Mesenchymal stem cell (in vitro differentiated cells and primary cell): ENCODE data around the gene THEMIS.

ENCODE experiments used
- DNase-seq: peaks from one replicate; pipeline ENCODE4 v3.0.0-alpha.2; 2013
- H2AFZ ChIP-seq: one replicate; pipeline ENCODE4 v1.6.1; 2013; ENCODE audit warnings: low read depth, mild to moderate bottlenecking, control low read depth, inconsistent platforms, low read length, moderate library complexity
- H2AK5ac ChIP-seq: 2 replicates; pipeline ENCODE4 v1.6.1; 2013; ENCODE audit warnings: low read length, moderate library complexity, mild to moderate bottlenecking, inconsistent platforms; ENCODE audit not compliant: severe bottlenecking
- H2BK120ac ChIP-seq: one replicate; pipeline ENCODE4 v1.6.1; 2013; ENCODE audit warnings: low read depth, mild to moderate bottlenecking, inconsistent platforms, low read length, moderate library complexity
- H2BK12ac ChIP-seq, 2 experiments: one replicate each; pipeline ENCODE4 v1.6.1; 2013; ENCODE audit warnings: inconsistent platforms in 2 of 2, low read length in 2 of 2, mild to moderate bottlenecking in 2 of 2, moderate library complexity in 2 of 2, control low read depth in 1 of 2
- H2BK15ac ChIP-seq: one replicate; pipeline ENCODE4 v1.6.1; 2013; ENCODE audit warnings: mild to moderate bottlenecking, low read depth, inconsistent platforms; ENCODE audit not compliant: poor library complexity, severe bottlenecking
- H2BK5ac ChIP-seq: 2 replicates; pipeline ENCODE4 v1.6.1; 2013; ENCODE audit warnings: low read depth, mild to moderate bottlenecking, low read length, control low read depth, inconsistent platforms; ENCODE audit not compliant: poor library complexity, severe bottlenecking
- H3K14ac ChIP-seq, 2 experiments: one replicate each; pipeline ENCODE4 v1.6.1; 2013; ENCODE audit warnings: inconsistent platforms in 2 of 2, low read length in 2 of 2, control low read depth in 1 of 2, mild to moderate bottlenecking in 1 of 2, moderate library complexity in 1 of 2
- H3K18ac ChIP-seq, 2 experiments: one replicate each; pipeline ENCODE4 v1.6.1; 2013; ENCODE audit warnings: inconsistent platforms in 2 of 2, low read length in 2 of 2, control low read depth in 1 of 2, low read depth in 1 of 2, mild to moderate bottlenecking in 1 of 2
- H3K23ac ChIP-seq, 2 experiments: one replicate each; pipeline ENCODE4 v1.6.1; 2013; ENCODE audit warnings: inconsistent platforms in 2 of 2, low read length in 2 of 2, mild to moderate bottlenecking in 2 of 2, moderate library complexity in 2 of 2, control low read depth in 1 of 2
- H3K27ac ChIP-seq: 2 replicates; pipeline ENCODE4 v1.5.1; 2013; ENCODE audit warnings: mild to moderate bottlenecking, moderate library complexity, low read length, control low read depth, inconsistent platforms; ENCODE audit not compliant: poor library complexity, severe bottlenecking
- H3K27me3 ChIP-seq, 2 experiments: 2 replicates each; pipeline versions ENCODE4 v1.6.1 to v1.7.0; 2013; ENCODE audit warnings: low read length in 2 of 2, mild to moderate bottlenecking in 2 of 2, moderate library complexity in 2 of 2, control low read depth in 1 of 2, inconsistent platforms in 1 of 2; ENCODE audit not compliant: control insufficient read depth in 1 of 2, insufficient read depth in 1 of 2
- H3K36me3 ChIP-seq, 2 experiments: 2 replicates each; pipeline versions ENCODE4 v1.6.1 to v1.7.0; 2013; ENCODE audit warnings: low read length in 2 of 2, control low read depth in 1 of 2, inconsistent platforms in 1 of 2, low read depth in 1 of 2, mild to moderate bottlenecking in 1 of 2; ENCODE audit not compliant: insufficient read depth in 2 of 2, control insufficient read depth in 1 of 2
- H3K4ac ChIP-seq, 2 experiments: one replicate each; pipeline ENCODE4 v1.6.1; 2013; ENCODE audit warnings: inconsistent platforms in 2 of 2, low read length in 2 of 2, mild to moderate bottlenecking in 2 of 2, moderate library complexity in 2 of 2, control low read depth in 1 of 2, low read depth in 1 of 2
- H3K4me1 ChIP-seq: 2 replicates; pipeline ENCODE4 v1.6.1; 2013; ENCODE audit warnings: low read depth, low read length, control low read depth; ENCODE audit not compliant: control insufficient read depth, insufficient read depth
- H3K4me2 ChIP-seq: 2 replicates; pipeline ENCODE4 v1.6.1; 2013; ENCODE audit warnings: low read length, mild to moderate bottlenecking, inconsistent platforms; ENCODE audit not compliant: poor library complexity, severe bottlenecking
- H3K4me3 ChIP-seq, 2 experiments: 2 replicates each; pipeline versions ENCODE4 v1.5.1 to v1.7.0; 2013; ENCODE audit warnings: low read length in 2 of 2, mild to moderate bottlenecking in 2 of 2, control low read depth in 1 of 2, low read depth in 1 of 2; ENCODE audit not compliant: insufficient read depth in 1 of 2
- H3K79me1 ChIP-seq: replicated peaks from 2 replicates; pipeline ENCODE4 v1.6.1; 2013; ENCODE audit warnings: mild to moderate bottlenecking, control low read depth, low read length, inconsistent platforms; ENCODE audit not compliant: poor library complexity, severe bottlenecking
- H3K9ac ChIP-seq: 2 replicates; pipeline ENCODE4 v1.7.0; 2013; ENCODE audit warnings: mild to moderate bottlenecking, low read length, moderate library complexity
- H3K9me3 ChIP-seq: 2 replicates; pipeline ENCODE4 v1.7.0; 2013; ENCODE audit warnings: mild to moderate bottlenecking, low read length; ENCODE audit not compliant: control insufficient read depth
- H4K8ac ChIP-seq: one replicate; pipeline ENCODE4 v1.6.1; 2013; ENCODE audit warnings: inconsistent platforms, mild to moderate bottlenecking, low read length, moderate library complexity
- H4K91ac ChIP-seq: one replicate; pipeline ENCODE4 v1.6.1; 2013; ENCODE audit warnings: mild to moderate bottlenecking, low read length, inconsistent platforms
- WGBS: methylation state at CpG from one replicate; pipeline ENCODE4 v1.1.7; 2013; ENCODE audit warnings: mixed read lengths; 5-methylcytosine and 5-hydroxymethylcytosine counted together

THEMIS gene

DNA sequence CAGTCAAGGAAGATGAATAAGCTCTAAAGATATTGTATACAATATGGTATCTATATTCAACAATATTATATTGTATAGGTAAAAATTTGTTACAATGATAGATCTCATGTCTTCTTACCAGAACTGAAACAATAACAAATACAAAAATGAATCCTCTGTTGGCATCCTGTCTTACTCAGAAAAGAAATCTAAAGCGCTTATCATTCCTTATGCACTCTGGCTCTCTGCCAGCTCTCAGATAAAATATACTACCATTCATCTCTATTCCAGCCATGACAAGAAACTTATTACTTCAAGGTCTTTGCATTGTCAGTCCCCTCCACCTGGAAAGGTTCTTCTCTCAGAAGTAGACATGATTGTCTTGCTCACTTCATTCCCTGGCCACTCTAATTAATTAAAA, 138.6 kb downstream of the THEMIS start:
- H3K14ac ChIP-seq: no peak overlapping the region
- H3K4me2 ChIP-seq: no peak overlapping the region
- H3K27me3 ChIP-seq: no peaks in the 10 kb centered on the region
- 97% methylated on average over 1 of the region's 1 CpG for WGBS
- no peak overlapping the region for H2BK120ac ChIP-seq
- no peak overlapping the region for H3K27ac ChIP-seq
- no peaks in the 10 kb centered on the region for H3K36me3 ChIP-seq
- H3K18ac ChIP-seq: no peak overlapping the region
- no peak for DNase-seq
- H3K9ac ChIP-seq: no peak overlapping the region
- H2BK5ac ChIP-seq: no peak overlapping the region
- no peak overlapping the region for H4K91ac ChIP-seq
- no peaks in the 10 kb centered on the region for H3K4me1 ChIP-seq
- H2AFZ ChIP-seq: no peak overlapping the region
- peaks cover 2% of the 10 kb centered on the region for H3K9me3 ChIP-seq
- no peak overlapping the region for H3K4ac ChIP-seq
- no peak overlapping the region for H2BK15ac ChIP-seq
- H2BK12ac ChIP-seq: no peak overlapping the region
- H4K8ac ChIP-seq: no peak overlapping the region
- H3K4me3 ChIP-seq: no peak overlapping the region
- no peak overlapping the region for H2AK5ac ChIP-seq
- no peak overlapping the region for H3K23ac ChIP-seq
- H3K79me1 ChIP-seq: no peaks in the 10 kb centered on the region

DNA sequence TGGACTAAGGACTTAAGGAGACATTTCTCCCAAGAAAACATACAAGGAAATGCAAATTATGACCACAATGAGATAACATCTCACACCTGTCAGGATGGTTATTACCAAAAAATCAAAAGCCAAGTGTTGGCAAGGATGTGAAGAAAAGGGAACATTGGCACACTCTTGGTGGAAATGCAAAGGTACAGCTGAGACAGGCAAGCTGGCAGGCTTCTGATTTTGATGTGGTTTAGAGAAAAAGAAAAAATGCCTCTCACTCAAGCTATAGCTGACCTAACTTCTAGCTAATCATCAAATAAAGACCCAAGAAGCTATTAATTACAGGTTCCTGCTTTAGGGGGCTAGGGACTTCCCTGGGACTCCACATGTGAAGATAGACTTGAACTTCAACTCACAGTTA, 139.8 kb downstream of the THEMIS start:
- peaks cover 2% of the 10 kb centered on the region for H3K9me3 ChIP-seq
- H3K4ac ChIP-seq: no peak overlapping the region
- no peaks in the 10 kb centered on the region for H3K36me3 ChIP-seq
- no peak overlapping the region for H2BK12ac ChIP-seq
- H3K27ac ChIP-seq: no peak overlapping the region
- H3K23ac ChIP-seq: no peak overlapping the region
- no peaks in the 10 kb centered on the region for H3K27me3 ChIP-seq
- H3K4me3 ChIP-seq: no peak overlapping the region
- H2AFZ ChIP-seq: no peak overlapping the region
- H4K8ac ChIP-seq: no peak overlapping the region
- H2BK15ac ChIP-seq: no peak overlapping the region
- H3K14ac ChIP-seq: no peak overlapping the region
- H3K4me2 ChIP-seq: no peak overlapping the region
- H3K79me1 ChIP-seq: no peaks in the 10 kb centered on the region
- H3K4me1 ChIP-seq: no peaks in the 10 kb centered on the region
- H3K9ac ChIP-seq: no peak overlapping the region
- H2BK5ac ChIP-seq: no peak overlapping the region
- H2AK5ac ChIP-seq: no peak overlapping the region
- no peak overlapping the region for H3K18ac ChIP-seq
- DNase-seq: no peak
- H4K91ac ChIP-seq: no peak overlapping the region
- H2BK120ac ChIP-seq: no peak overlapping the region

- H2BK15ac ChIP-seq: no peak overlapping the region
- H3K36me3 ChIP-seq: no peaks in the 10 kb centered on the region
- WGBS: no CpG with 5 or more reads among the region's 3 CpGs
These were observed 151.8 kb downstream of the THEMIS start for GRCh38 chr6:127749095-127749494.

DNA sequence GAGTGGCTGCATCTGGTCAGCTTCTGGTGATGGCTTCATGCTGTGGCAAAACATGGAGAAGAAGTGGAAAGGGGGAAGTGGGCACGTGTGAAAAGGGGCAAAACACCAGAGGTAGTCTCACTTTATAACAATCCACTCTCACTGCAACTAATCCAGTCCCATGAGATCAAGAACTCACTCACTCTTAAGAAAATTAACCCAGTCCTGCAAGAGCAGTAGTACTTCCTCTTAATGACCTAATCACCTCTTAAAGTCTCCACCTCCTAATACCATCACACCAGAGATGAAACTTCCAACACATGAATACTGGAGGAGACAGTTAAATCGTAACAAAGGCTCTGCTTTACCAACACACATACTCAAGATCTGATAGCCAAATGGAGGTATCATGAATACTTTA, 152.6 kb downstream of the THEMIS start:
- no peaks in the 10 kb centered on the region for H3K9me3 ChIP-seq
- WGBS: 73% methylated on average over 2 of the region's 2 CpGs
- H2AK5ac ChIP-seq: no peak overlapping the region
- no peak overlapping the region for H3K14ac ChIP-seq
- H3K23ac ChIP-seq: no peak overlapping the region
- no peak overlapping the region for H3K27ac ChIP-seq
- H2BK5ac ChIP-seq: no peak overlapping the region
- H2BK15ac ChIP-seq: no peak overlapping the region
- no peak overlapping the region for H3K4ac ChIP-seq
- no peak for DNase-seq
- H2BK120ac ChIP-seq: no peak overlapping the region
- no peak overlapping the region for H2AFZ ChIP-seq
- H4K91ac ChIP-seq: no peak overlapping the region
- peak overlapping the region in 1 of 2 experiments; percentile 2 for H3K18ac ChIP-seq
- no peak overlapping the region for H3K4me2 ChIP-seq
- no peak overlapping the region for H4K8ac ChIP-seq
- no peaks in the 10 kb centered on the region for H3K4me1 ChIP-seq
- H3K4me3 ChIP-seq: no peak overlapping the region
- no peaks in the 10 kb centered on the region for H3K79me1 ChIP-seq
- H2BK12ac ChIP-seq: no peak overlapping the region
- no peak overlapping the region for H3K9ac ChIP-seq
- H3K27me3 ChIP-seq: no peaks in the 10 kb centered on the region
- H3K36me3 ChIP-seq: no peaks in the 10 kb centered on the region

More at GRCh38 chr6:127749095-127749494, 151.8 kb downstream of the THEMIS start:
- no peak overlapping the region for H2AFZ ChIP-seq
- no peak overlapping the region for H2BK12ac ChIP-seq
- H3K14ac ChIP-seq: no peak overlapping the region
- no peaks in the 10 kb centered on the region for H3K4me1 ChIP-seq
- no peaks in the 10 kb centered on the region for H3K27me3 ChIP-seq
- no peak overlapping the region for H3K27ac ChIP-seq
- H4K8ac ChIP-seq: no peak overlapping the region
- no peak overlapping the region for H3K4me2 ChIP-seq
- H3K4ac ChIP-seq: no peak overlapping the region
- no peaks in the 10 kb centered on the region for H3K79me1 ChIP-seq
- no peaks in the 10 kb centered on the region for H3K9me3 ChIP-seq
- DNase-seq: no peak
- no peak overlapping the region for H3K4me3 ChIP-seq
- no peak overlapping the region for H2BK120ac ChIP-seq
- H3K23ac ChIP-seq: no peak overlapping the region
- no peak overlapping the region for H3K18ac ChIP-seq
- no peak overlapping the region for H4K91ac ChIP-seq
- no peak overlapping the region for H3K9ac ChIP-seq
- H2BK5ac ChIP-seq: no peak overlapping the region
- no peak overlapping the region for H2AK5ac ChIP-seq
